H1 (cell line): ENCODE measurements around the gene ASAP3. TPM values are rescaled to one million over a fixed set of nuclear protein-coding genes. Genes with fewer than 3 reads are reported as not detected.

ENCODE experiments used
- CBX8 ChIP-seq: fragments of 300-800, 300-1000 bp; sonication (generic); IDR thresholded peaks from 2 replicates; pipeline ENCODE4 v1.7.1; 2016; ENCODE audit warnings: low read depth, low read length, borderline replicate concordance
- CTCF ChIP-seq, 3 experiments: IDR thresholded peaks; 1 replicate in 2 of 3; 2 replicates in 1 of 3; pipeline versions ENCODE4 v1.5.1 to v1.6.1; 2011; ENCODE audit warnings: low read length in 3 of 3, mild to moderate bottlenecking in 3 of 3, inconsistent platforms in 2 of 3, low read depth in 1 of 3, moderate library complexity in 1 of 3; ENCODE audit not compliant: insufficient read depth in 1 of 3; ENCODE audit errors: control extremely low read depth in 1 of 3
- JUND ChIP-seq: IDR thresholded peaks from 2 replicates; pipeline ENCODE4 v1.6.1; 2011; ENCODE audit warnings: mild to moderate bottlenecking, improper control_type of control experiment, low read length
- SAP30 ChIP-seq: fragments of 300-600 bp; sonication (generic); IDR thresholded peaks from 2 replicates; pipeline ENCODE4 v1.7.1; 2012; ENCODE audit warnings: low read length, moderate library complexity, mild to moderate bottlenecking, inconsistent platforms; ENCODE audit not compliant: insufficient read depth, insufficient replicate concordance
- SIX5 ChIP-seq: IDR thresholded peaks from 2 replicates; pipeline ENCODE4 v1.6.1; 2011; ENCODE audit warnings: mild to moderate bottlenecking, low read depth, low read length
- SP4 ChIP-seq: IDR thresholded peaks from 2 replicates; pipeline ENCODE4 v1.6.1; 2012; ENCODE audit warnings: low read length, inconsistent platforms
- ZNF274 ChIP-seq: IDR thresholded peaks from 2 replicates; pipeline ENCODE4 v1.7.0; 2012; ENCODE audit warnings: low read length, borderline replicate concordance; ENCODE audit errors: extremely low read depth
- polyA plus RNA-seq, 7 experiments: library from polyadenylated mRNA; depleted of rRNA in 3 of 7; stranded (reverse) in 5 of 7; unstranded in 2 of 7; fragments of >200 nt in 5 of 7; fragments of 200-250 nt in 2 of 7; gene quantifications; 1 replicate in 5 of 7; 2 replicates in 1 of 7; 4 replicates in 1 of 7; pipeline versions ENCODE4 v1.2.1 to v1.2.3, GENCODE V29; 2011 to 2013; ENCODE audit warnings: missing spikeins in 2 of 7, mixed read lengths in 2 of 7
- total RNA-seq: library from RNA; stranded (reverse); fragmentation: NEBNext Ultra II Directional; extraction: Animal tissue kit (Norgen Biotek cat#: 25700); gene quantifications from 2 replicates; pipeline ENCODE4 v1.2.1, GENCODE V29; 2021
- TF ChIP-seq, protein P1 (sequence below): fragments of 300-600 bp; sonication (generic); IDR thresholded peaks from 2 replicates; pipeline ENCODE4 v1.7.1; 2012; ENCODE audit warnings: low read length, moderate library complexity, mild to moderate bottlenecking, inconsistent platforms; ENCODE audit not compliant: insufficient replicate concordance

The ASAP3 gene
- total and polyA plus RNA-seq, 2 of the 8 experiments (the other 6 are each of a cell fraction or from before 2014, with no cell fraction given), result 53.1 to 58.0 TPM

GRCh38 chr1:23522244-23522982 is 38.4 kb upstream of the ASAP3 start (continued):
- TF ChIP-seq, protein P1, sequence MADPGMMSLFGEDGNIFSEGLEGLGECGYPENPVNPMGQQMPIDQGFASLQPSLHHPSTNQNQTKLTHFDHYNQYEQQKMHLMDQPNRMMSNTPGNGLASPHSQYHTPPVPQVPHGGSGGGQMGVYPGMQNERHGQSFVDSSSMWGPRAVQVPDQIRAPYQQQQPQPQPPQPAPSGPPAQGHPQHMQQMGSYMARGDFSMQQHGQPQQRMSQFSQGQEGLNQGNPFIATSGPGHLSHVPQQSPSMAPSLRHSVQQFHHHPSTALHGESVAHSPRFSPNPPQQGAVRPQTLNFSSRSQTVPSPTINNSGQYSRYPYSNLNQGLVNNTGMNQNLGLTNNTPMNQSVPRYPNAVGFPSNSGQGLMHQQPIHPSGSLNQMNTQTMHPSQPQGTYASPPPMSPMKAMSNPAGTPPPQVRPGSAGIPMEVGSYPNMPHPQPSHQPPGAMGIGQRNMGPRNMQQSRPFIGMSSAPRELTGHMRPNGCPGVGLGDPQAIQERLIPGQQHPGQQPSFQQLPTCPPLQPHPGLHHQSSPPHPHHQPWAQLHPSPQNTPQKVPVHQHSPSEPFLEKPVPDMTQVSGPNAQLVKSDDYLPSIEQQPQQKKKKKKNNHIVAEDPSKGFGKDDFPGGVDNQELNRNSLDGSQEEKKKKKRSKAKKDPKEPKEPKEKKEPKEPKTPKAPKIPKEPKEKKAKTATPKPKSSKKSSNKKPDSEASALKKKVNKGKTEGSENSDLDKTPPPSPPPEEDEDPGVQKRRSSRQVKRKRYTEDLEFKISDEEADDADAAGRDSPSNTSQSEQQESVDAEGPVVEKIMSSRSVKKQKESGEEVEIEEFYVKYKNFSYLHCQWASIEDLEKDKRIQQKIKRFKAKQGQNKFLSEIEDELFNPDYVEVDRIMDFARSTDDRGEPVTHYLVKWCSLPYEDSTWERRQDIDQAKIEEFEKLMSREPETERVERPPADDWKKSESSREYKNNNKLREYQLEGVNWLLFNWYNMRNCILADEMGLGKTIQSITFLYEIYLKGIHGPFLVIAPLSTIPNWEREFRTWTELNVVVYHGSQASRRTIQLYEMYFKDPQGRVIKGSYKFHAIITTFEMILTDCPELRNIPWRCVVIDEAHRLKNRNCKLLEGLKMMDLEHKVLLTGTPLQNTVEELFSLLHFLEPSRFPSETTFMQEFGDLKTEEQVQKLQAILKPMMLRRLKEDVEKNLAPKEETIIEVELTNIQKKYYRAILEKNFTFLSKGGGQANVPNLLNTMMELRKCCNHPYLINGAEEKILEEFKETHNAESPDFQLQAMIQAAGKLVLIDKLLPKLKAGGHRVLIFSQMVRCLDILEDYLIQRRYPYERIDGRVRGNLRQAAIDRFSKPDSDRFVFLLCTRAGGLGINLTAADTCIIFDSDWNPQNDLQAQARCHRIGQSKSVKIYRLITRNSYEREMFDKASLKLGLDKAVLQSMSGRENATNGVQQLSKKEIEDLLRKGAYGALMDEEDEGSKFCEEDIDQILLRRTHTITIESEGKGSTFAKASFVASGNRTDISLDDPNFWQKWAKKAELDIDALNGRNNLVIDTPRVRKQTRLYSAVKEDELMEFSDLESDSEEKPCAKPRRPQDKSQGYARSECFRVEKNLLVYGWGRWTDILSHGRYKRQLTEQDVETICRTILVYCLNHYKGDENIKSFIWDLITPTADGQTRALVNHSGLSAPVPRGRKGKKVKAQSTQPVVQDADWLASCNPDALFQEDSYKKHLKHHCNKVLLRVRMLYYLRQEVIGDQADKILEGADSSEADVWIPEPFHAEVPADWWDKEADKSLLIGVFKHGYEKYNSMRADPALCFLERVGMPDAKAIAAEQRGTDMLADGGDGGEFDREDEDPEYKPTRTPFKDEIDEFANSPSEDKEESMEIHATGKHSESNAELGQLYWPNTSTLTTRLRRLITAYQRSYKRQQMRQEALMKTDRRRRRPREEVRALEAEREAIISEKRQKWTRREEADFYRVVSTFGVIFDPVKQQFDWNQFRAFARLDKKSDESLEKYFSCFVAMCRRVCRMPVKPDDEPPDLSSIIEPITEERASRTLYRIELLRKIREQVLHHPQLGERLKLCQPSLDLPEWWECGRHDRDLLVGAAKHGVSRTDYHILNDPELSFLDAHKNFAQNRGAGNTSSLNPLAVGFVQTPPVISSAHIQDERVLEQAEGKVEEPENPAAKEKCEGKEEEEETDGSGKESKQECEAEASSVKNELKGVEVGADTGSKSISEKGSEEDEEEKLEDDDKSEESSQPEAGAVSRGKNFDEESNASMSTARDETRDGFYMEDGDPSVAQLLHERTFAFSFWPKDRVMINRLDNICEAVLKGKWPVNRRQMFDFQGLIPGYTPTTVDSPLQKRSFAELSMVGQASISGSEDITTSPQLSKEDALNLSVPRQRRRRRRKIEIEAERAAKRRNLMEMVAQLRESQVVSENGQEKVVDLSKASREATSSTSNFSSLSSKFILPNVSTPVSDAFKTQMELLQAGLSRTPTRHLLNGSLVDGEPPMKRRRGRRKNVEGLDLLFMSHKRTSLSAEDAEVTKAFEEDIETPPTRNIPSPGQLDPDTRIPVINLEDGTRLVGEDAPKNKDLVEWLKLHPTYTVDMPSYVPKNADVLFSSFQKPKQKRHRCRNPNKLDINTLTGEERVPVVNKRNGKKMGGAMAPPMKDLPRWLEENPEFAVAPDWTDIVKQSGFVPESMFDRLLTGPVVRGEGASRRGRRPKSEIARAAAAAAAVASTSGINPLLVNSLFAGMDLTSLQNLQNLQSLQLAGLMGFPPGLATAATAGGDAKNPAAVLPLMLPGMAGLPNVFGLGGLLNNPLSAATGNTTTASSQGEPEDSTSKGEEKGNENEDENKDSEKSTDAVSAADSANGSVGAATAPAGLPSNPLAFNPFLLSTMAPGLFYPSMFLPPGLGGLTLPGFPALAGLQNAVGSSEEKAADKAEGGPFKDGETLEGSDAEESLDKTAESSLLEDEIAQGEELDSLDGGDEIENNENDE, result no peak
- TF ChIP-seq SP4 (no peak), JUND (no peak), SIX5 (no peak), CBX8 (no peak), CTCF (IDR thresholded peaks at IDR 0.05; ENCODE audit: control extremely low read depth in 1 of 3, insufficient read depth in 1 of 3, low read depth in 1 of 3, low read length in 3 of 3) (no peak), SAP30 (no peak), ZNF274 (no peak)
